T-helper 17 cell (primary cell): ENCODE data around the gene CDK1. TPM values are rescaled to one million over a fixed set of nuclear protein-coding genes. Genes with fewer than 3 reads are reported as not detected.
A peak's percentile ranks its signal among the peaks of the same experiment; 100 is the strongest.

Experiments
- ATAC-seq: fragments of 150-1000 bp; cut with Tn5 transposase; 2 replicates; pipeline ENCODE4 v1.10.0; 2021; ENCODE audit warnings: mild to moderate bottlenecking, moderate library complexity
- DNase-seq, 3 donors: peaks; one replicate each; pipeline versions ENCODE4 v3.0.0 to v3.0.0-alpha.2; 2020 to 2021
- H3K9me3 ChIP-seq: one replicate; pipeline ENCODE4 v1.7.0; 2013; ENCODE audit warnings: low read length, mild to moderate bottlenecking; ENCODE audit not compliant: control insufficient read depth, poor library complexity, severe bottlenecking
- H3K27ac Mint-ChIP-seq: one replicate; pipeline ENCODE4 v1.8.0; 2022; ENCODE audit warnings: mild to moderate bottlenecking, moderate library complexity, mixed read lengths
- H3K27me3 Mint-ChIP-seq: one replicate; pipeline ENCODE4 v1.8.0; 2022; ENCODE audit warnings: mixed read lengths
- H3K36me3 Mint-ChIP-seq: one replicate; pipeline ENCODE4 v1.8.0; 2022; ENCODE audit warnings: low read depth, mixed read lengths
- H3K4me1 Mint-ChIP-seq: one replicate; pipeline ENCODE4 v1.8.0; 2022; ENCODE audit warnings: mild to moderate bottlenecking, mixed read lengths
- H3K4me3 Mint-ChIP-seq: one replicate; pipeline ENCODE4 v1.8.0; 2022; ENCODE audit warnings: mild to moderate bottlenecking, moderate library complexity, mixed read lengths
- total RNA-seq, 4 donors: library from RNA in 2 of 4; stranded (reverse) in 2 of 4; gene quantifications; one replicate each; pipeline ENCODE4 v1.2.3 and lab custom pipeline; 2022 to 2026

CDK1 gene
- total RNA-seq, 2 donors from 2014 or later, result 0.67 to 1.4 TPM

DNA sequence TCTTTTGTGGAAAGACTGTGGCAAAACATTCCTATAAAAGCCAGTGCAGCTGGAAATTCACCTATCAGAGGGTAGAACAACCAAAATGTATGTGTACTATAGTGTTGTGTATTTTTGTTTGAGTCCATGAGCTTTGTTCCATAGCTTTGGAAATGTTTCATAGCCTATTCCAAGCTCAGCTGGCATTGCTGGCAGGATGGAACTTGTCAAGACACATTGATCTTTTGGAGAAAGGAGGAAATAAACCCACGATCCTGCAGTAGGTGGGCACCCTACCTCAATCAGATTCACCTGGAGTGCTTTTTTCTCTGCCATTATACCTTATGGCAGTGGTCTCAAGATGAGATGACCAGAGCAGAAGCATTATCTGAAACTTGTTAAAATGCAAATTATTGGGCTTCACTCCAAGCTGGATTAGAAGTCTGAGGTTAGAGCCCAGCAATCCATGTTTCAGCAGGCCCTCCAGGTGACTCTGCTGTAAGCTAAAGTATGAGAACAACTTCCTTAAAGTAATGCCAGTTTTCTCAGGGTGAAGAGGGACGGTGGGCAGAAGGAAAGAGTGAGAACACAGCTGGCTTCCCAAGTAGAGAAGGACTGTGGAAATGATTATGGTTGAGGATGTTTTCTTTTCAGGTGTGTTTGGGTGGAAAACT, 30.3 kb upstream of the CDK1 start:
- no peak overlapping the region for H3K27ac Mint-ChIP-seq
- ATAC-seq (no peak), DNase-seq (no peak)
- no peaks in the 10 kb centered on the region for H3K9me3 ChIP-seq
- H3K27me3 Mint-ChIP-seq, result peaks cover 20% of the 10 kb centered on the region
- peaks cover 2% of the 10 kb centered on the region for H3K4me1 Mint-ChIP-seq
- peaks cover under 1% of the 10 kb centered on the region for H3K36me3 Mint-ChIP-seq
- H3K4me3 Mint-ChIP-seq, result no peak overlapping the region

GRCh38 chr10:60753152-60753551, 25.1 kb upstream of the CDK1 start:
- Mint-ChIP-seq H3K4me1 (peaks cover 2% of the 10 kb centered on the region), H3K36me3 (peaks cover 2% of the 10 kb centered on the region), H3K4me3 (no peak overlapping the region), H3K27me3 (peaks cover 51% of the 10 kb centered on the region), H3K27ac (no peak overlapping the region)
- DNase-seq (no peak), ATAC-seq (no peak)
- H3K9me3 ChIP-seq, result no peaks in the 10 kb centered on the region

DNA sequence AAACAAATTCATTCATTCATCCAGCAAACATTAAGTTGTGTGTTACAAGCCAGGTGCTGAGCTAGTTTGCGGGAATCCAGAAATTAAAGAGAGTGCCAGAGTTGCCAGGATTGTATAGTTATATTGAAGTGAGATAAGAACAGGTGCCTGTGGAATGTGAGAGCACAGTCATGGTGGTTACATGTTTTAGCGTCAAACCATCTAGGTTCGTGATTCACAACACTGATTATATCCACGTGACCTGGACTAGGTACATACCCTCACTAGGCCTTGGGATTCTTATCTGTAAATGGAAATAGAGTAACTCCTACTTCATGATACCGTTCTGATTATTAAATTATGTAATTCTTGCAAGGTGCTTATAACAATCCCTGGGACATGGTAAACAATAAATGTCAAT, 24.5 kb upstream of the CDK1 start:
- Mint-ChIP-seq H3K4me3 (no peak overlapping the region), H3K27me3 (peaks cover 46% of the 10 kb centered on the region), H3K27ac (no peak overlapping the region), H3K4me1 (peaks cover 2% of the 10 kb centered on the region), H3K36me3 (peaks cover 2% of the 10 kb centered on the region)
- no peaks in the 10 kb centered on the region for H3K9me3 ChIP-seq
- ATAC-seq, result no peak
- DNase-seq, result no peak

DNA sequence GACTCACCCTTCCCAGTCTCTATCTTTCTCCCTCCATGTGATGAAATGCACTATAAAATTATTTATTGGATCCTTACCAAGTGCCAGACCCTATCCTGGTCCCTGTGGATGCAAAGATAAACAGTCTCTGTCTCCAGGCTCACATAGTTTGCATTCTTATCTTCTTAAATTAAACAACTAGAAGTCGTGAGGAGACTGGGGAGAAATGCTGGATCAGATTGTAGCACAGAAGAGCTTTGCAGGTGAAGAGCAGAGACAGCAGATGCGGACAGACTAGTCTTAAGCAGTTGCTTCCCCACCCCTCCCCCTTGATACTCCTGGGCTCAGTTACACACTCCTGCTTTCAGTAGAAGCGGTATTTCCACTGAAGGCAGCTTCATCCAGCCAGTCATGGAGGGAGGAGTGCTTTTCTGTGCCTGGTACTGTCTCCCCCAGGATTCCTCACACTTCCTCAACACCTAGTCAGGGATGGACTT, 20.8 kb upstream of the CDK1 start:
- DNase-seq, result no peak
- peaks cover 2% of the 10 kb centered on the region for H3K36me3 Mint-ChIP-seq
- H3K9me3 ChIP-seq, result no peaks in the 10 kb centered on the region
- H3K4me3 Mint-ChIP-seq, result no peak overlapping the region
- no peaks in the 10 kb centered on the region for H3K4me1 Mint-ChIP-seq
- H3K27ac Mint-ChIP-seq, result no peak overlapping the region
- ATAC-seq, result no peak
- H3K27me3 Mint-ChIP-seq, result peaks cover 39% of the 10 kb centered on the region

DNA sequence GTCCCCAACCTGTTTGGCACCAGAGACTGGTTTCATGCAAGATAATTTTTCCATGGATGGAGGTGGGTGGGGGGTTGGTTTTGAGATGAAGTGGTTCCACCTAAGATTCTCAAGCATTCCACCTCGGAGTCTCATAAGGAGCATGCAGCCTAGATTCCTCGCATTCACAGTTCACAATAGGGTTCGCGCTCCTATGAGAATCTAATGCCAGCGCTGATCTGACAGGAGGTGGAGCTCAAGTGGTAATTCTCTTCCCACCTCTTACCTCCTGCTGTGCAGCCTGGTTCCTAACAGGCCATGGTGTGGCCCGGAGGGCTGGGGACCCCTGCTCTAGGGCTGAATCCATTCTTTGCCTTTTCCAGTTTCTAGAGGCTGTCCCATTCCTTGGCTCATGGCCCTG, 19.1 kb upstream of the CDK1 start:
- H3K36me3 Mint-ChIP-seq, result peaks cover 2% of the 10 kb centered on the region
- H3K4me3 Mint-ChIP-seq, result no peak overlapping the region

GRCh38 chr10:60760711-60761210, 17.5 kb upstream of the CDK1 start:
- Mint-ChIP-seq H3K4me1 (no peaks in the 10 kb centered on the region), H3K36me3 (peaks cover 5% of the 10 kb centered on the region), H3K27ac (no peak overlapping the region), H3K4me3 (no peak overlapping the region), H3K27me3 (peaks cover 14% of the 10 kb centered on the region)
- DNase-seq (no peak), ATAC-seq (no peak)
- H3K9me3 ChIP-seq, result no peaks in the 10 kb centered on the region

More for the DNA sequence above, 19.1 kb upstream of the CDK1 start:
- no peak for DNase-seq
- H3K4me1 Mint-ChIP-seq, result no peaks in the 10 kb centered on the region
- no peak overlapping the region for H3K27ac Mint-ChIP-seq
- H3K27me3 Mint-ChIP-seq, result peaks cover 23% of the 10 kb centered on the region
- H3K9me3 ChIP-seq, result no peaks in the 10 kb centered on the region
- ATAC-seq, result no peak

DNA sequence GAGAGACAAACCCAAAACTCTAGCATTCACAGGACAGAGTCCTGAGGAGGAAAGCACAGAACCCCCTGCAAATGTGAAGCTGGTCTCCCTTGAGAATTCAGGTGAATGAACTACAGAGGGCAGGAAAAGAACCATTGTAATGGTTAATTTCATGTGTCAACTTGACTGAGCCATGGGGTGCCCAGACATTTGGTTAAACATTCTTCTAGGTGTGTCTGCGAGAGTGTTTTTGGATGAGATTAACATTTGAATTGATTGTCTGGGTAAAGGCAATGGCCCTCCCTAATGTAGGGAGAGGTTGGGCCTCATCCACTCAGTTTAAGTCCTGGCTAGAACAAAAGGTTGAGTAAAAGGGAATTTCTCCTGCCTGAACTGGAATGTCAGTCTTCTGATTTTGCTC, 15.7 kb upstream of the CDK1 start:
- no peaks in the 10 kb centered on the region for H3K9me3 ChIP-seq
- DNase-seq, result no peak
- Mint-ChIP-seq H3K4me1 (peaks cover 2% of the 10 kb centered on the region), H3K36me3 (peaks cover 3% of the 10 kb centered on the region), H3K27me3 (peaks cover 2% of the 10 kb centered on the region), H3K4me3 (no peak overlapping the region), H3K27ac (no peak overlapping the region)
- ATAC-seq, result no peak

DNA sequence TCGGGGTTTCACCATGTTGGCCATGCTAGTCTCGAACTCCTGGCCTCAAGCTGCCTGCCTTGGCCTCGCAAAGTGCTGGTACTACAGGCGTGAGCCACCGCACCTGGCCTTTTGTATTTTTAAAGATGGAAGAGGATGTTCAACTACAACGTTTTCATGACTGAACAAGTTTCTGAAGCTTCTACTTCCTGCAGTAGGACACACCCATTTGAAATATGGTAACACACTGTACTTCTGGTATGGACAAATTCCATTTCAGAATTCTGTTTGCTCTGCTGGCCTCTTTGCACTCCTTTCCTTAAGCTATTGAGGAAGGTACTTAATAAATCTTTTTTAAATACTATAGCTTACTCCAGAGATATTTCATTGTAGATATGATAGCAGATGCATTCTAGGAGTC, 10.9 kb upstream of the CDK1 start:
- H3K36me3 Mint-ChIP-seq, result peaks cover 3% of the 10 kb centered on the region
- peaks cover 8% of the 10 kb centered on the region for H3K27me3 Mint-ChIP-seq
- peaks cover 15% of the 10 kb centered on the region for H3K4me1 Mint-ChIP-seq
- ATAC-seq (no peak), DNase-seq (no peak)
- H3K4me3 Mint-ChIP-seq, result no peak overlapping the region
- H3K27ac Mint-ChIP-seq, result no peak overlapping the region
- no peaks in the 10 kb centered on the region for H3K9me3 ChIP-seq

- DNase-seq (no peak), ATAC-seq (no peak)
- Mint-ChIP-seq H3K27me3 (peaks cover 18% of the 10 kb centered on the region), H3K4me3 (no peak overlapping the region), H3K4me1 (peaks cover 15% of the 10 kb centered on the region), H3K27ac (no peak overlapping the region), H3K36me3 (peaks cover 8% of the 10 kb centered on the region)
- H3K9me3 ChIP-seq, result no peaks in the 10 kb centered on the region
Measured at GRCh38 chr10:60769406-60769805, 8.9 kb upstream of the CDK1 start.

GRCh38 chr10:60777696-60778213, 523 bp upstream of the CDK1 start:
- Mint-ChIP-seq H3K27me3 (peaks cover 19% of the 10 kb centered on the region), H3K36me3 (peaks cover 5% of the 10 kb centered on the region), H3K4me3 (peak overlapping the region; percentile 99), H3K27ac (peak overlapping the region; percentile 61), H3K4me1 (peaks cover 15% of the 10 kb centered on the region)
- ATAC-seq (no peak), DNase-seq (no peak)
- H3K9me3 ChIP-seq, result no peaks in the 10 kb centered on the region

DNA sequence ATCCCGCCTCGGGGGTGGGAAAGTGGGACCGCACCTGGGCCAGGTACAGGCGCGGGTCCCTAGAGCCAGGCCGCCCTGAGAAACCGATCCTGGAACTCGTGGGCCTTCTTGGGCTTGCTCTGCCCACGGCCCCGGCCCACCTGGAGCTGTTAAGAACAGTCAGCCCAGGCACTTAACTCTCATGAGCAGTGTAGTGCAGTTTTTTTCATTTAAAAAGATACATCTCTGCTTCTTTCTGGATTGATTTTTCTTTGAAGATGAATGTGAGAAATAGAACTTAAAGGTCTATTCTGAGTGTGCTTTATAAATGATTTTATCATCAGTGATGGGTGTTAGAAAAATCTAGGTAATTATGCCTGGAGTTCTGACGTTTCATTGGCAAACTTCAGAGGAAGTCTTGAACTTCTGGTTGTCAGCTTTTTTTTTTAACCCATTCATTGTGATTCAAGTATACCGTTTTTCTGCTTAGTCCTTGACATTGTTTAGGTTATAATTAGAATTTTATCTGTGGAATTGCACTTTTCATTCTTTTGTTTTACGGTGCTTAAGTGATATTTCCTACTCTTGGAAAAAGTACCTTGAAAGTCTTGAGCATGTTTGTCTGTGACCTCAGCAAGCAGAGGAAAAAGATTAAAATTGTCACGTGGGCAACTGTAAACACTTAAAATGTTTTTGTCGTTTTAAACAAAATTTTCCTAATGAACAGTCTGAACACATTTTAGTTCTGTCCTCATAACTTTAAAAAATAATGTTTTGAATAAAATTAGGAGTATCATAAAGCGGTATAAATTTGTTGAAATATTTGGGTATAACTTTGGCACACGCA, 906 bp downstream of the CDK1 start:
- ATAC-seq, result peak; percentile 4
- Mint-ChIP-seq H3K27ac (peak overlapping the region; percentile 56), H3K4me3 (peak overlapping the region; percentile 99)

DNA sequence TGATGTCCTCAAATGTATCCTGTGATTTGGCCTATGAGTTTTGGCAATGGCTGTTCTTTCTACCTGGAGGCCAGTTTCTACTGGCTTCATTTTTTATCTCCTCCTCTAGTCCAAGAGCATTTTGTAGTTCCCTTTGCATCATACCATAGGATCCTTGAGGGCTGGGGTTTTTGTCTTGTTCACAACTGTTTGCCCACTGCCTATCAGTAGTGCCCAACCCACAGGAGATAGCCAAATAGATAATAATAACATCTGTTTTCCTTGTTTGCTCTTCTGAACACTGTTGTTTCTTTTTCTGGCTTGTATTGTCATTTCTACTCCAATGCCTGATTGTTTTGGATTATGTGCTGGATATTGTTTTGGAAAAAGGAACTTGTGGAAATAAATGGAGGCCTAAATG, 3.4 kb downstream of the CDK1 start:
- H3K9me3 ChIP-seq, result no peaks in the 10 kb centered on the region
- Mint-ChIP-seq H3K4me3 (no peak overlapping the region), H3K27me3 (no peaks in the 10 kb centered on the region), H3K27ac (peak overlapping the region; percentile 59), H3K36me3 (no peaks in the 10 kb centered on the region), H3K4me1 (peaks cover 19% of the 10 kb centered on the region)
- ATAC-seq (no peak), DNase-seq (no peak)

More for the DNA sequence above, 906 bp downstream of the CDK1 start:
- no peak for DNase-seq
- Mint-ChIP-seq H3K27me3 (peaks cover 10% of the 10 kb centered on the region), H3K4me1 (peaks cover 15% of the 10 kb centered on the region), H3K36me3 (peaks cover 2% of the 10 kb centered on the region)
- H3K9me3 ChIP-seq, result no peaks in the 10 kb centered on the region

- DNase-seq (no peak), ATAC-seq (no peak)
- Mint-ChIP-seq H3K4me3 (no peak overlapping the region), H3K36me3 (no peaks in the 10 kb centered on the region), H3K4me1 (peaks cover 23% of the 10 kb centered on the region), H3K27me3 (no peaks in the 10 kb centered on the region), H3K27ac (peak overlapping the region; percentile 32)
- no peaks in the 10 kb centered on the region for H3K9me3 ChIP-seq
Measured at GRCh38 chr10:60784641-60785040, 6.4 kb downstream of the CDK1 start.
